GM12878 (cell line): ENCODE results near the gene BBX. TPM values are rescaled to one million over a fixed set of nuclear protein-coding genes. Genes with fewer than 3 reads are reported as not detected.

Source experiments
- ATAC-seq: fragments of 200-7000 bp; cut with Tn5 transposase; 3 replicates; pipeline ENCODE4 v1.9.1; 2020; ENCODE audit warnings: mild to moderate bottlenecking, moderate library complexity
- BruUV-seq: library from RNA; stranded (reverse); fragments of 400-500 nt; replicated peaks from 2 replicates; lab custom pipeline; 2021; lab: Mats Ljungman, UMichigan
- CTCF ChIA-PET: fragments of 300-600 bp; sonication (Branson Sonifier 250); formaldehyde crosslinking; extraction: SDS; loops from one replicate; lab custom pipeline; 2021; ENCODE audit warnings: inconsistent platforms; lab: Yijun Ruan, JAX
- POLR2A ChIA-PET: fragments of 350-600 bp; formaldehyde crosslinking; extraction: SDS; loops from one replicate; lab custom pipeline; 2021; ENCODE audit warnings: inconsistent platforms; lab: Charles Lee
- RAD21 ChIA-PET: fragments of 300-600 bp; sonication (Branson Sonifier 250); formaldehyde crosslinking; loops from one replicate; lab custom pipeline; 2023; ENCODE audit warnings: antibody characterized with exemption; ENCODE audit not compliant: unreplicated experiment; lab: Charles Lee
- SMC1A ChIA-PET: fragments of 300-600 bp; sonication (Branson Sonifier 250); formaldehyde crosslinking; loops from one replicate; lab custom pipeline; 2023; ENCODE audit not compliant: unreplicated experiment, uncharacterized antibody; lab: Charles Lee
- DNase-seq: peaks from one replicate; pipeline ENCODE4 v3.0.0-alpha.2; 2011; ENCODE audit warnings: low read depth, low spot score
- FAIRE-seq: peaks from 3 replicates; lab custom pipeline; 2011; peaks lifted over from hg19 to GRCh38; lab: Jason Lieb, UNC
- H2AFZ ChIP-seq: 2 replicates; pipeline ENCODE4 v1.6.0; 2011; ENCODE audit warnings: low read depth, low read length, control low read depth; ENCODE audit not compliant: control insufficient read depth
- H3K27ac ChIP-seq: 2 replicates; pipeline ENCODE4 v1.5.1; 2011; ENCODE audit warnings: control low read depth; ENCODE audit not compliant: control insufficient read depth, insufficient read depth
- H3K27me3 ChIP-seq, 2 experiments: replicated peaks in 1 of 2; 2 replicates each; pipeline versions ENCODE4 v1.6.0 to v1.6.1; 2011; ENCODE audit warnings: low read length in 1 of 2; ENCODE audit not compliant: control insufficient read depth in 2 of 2, insufficient read depth in 2 of 2
- H3K36me3 ChIP-seq, 2 experiments: 2 replicates each; pipeline ENCODE4 v1.5.1; 2011; ENCODE audit warnings: low read length in 1 of 2; ENCODE audit not compliant: control insufficient read depth in 2 of 2, insufficient read depth in 2 of 2
- H3K4me1 ChIP-seq: 2 replicates; pipeline ENCODE4 v1.6.1; 2011; ENCODE audit warnings: mild to moderate bottlenecking, low read length, moderate library complexity, mixed read lengths; ENCODE audit not compliant: control insufficient read depth, insufficient read depth
- H3K4me2 ChIP-seq: 2 replicates; pipeline ENCODE4 v1.6.0; 2011; ENCODE audit warnings: control low read depth; ENCODE audit not compliant: control insufficient read depth, insufficient read depth
- H3K4me3 ChIP-seq: fragments of 200-600 bp; sonication (generic); 2 replicates; pipeline ENCODE4 v1.5.1; 2016
- H3K79me2 ChIP-seq: 2 replicates; pipeline ENCODE4 v1.6.0; 2011; ENCODE audit warnings: low read length; ENCODE audit not compliant: control insufficient read depth, insufficient read depth
- H3K9ac ChIP-seq: 2 replicates; pipeline ENCODE4 v1.8.0; 2011; ENCODE audit warnings: low read length, control low read depth, mixed read lengths; ENCODE audit not compliant: control insufficient read depth, insufficient read depth
- H3K9me3 ChIP-seq: replicated peaks from 3 replicates; pipeline ENCODE4 v1.5.1; 2011; ENCODE audit warnings: mild to moderate bottlenecking, low read length; ENCODE audit not compliant: control insufficient read depth, insufficient read depth
- H4K20me1 ChIP-seq: 2 replicates; pipeline ENCODE4 v1.6.0; 2011; ENCODE audit not compliant: control insufficient read depth, insufficient read depth
- CTCF ChIP-seq, 3 experiments: IDR thresholded peaks in 2 of 3; conservative IDR thresholded peaks in 1 of 3; 2 replicates each; pipeline ENCODE4 v1.5.1; 2011; ENCODE audit warnings: low read depth in 3 of 3, low read length in 3 of 3, mild to moderate bottlenecking in 3 of 3, control low read depth in 2 of 3, moderate library complexity in 2 of 3, inconsistent platforms in 1 of 3, mixed read lengths in 1 of 3; ENCODE audit not compliant: control insufficient read depth in 2 of 3, insufficient read depth in 1 of 3; ENCODE audit errors: extremely low read depth in 1 of 3
- IRF4 ChIP-seq: IDR thresholded peaks from 2 replicates; pipeline ENCODE4 v1.6.1; 2011; ENCODE audit warnings: low read depth, low read length
- MEF2A ChIP-seq: IDR thresholded peaks from 2 replicates; pipeline ENCODE4 v1.6.1; 2011; ENCODE audit warnings: low read depth, mild to moderate bottlenecking, low read length, moderate library complexity; ENCODE audit not compliant: insufficient read depth
- RAD21 ChIP-seq: IDR thresholded peaks from 2 replicates; pipeline ENCODE4 v1.6.1; 2011; ENCODE audit warnings: mild to moderate bottlenecking, low read depth, low read length, moderate library complexity; ENCODE audit not compliant: insufficient read depth
- SMC3 ChIP-seq: IDR thresholded peaks from 2 replicates; pipeline ENCODE4 v1.6.1; 2011; ENCODE audit warnings: low read length, improper control_type of control experiment, borderline replicate concordance
- WGBS: methylation state at CpG from one replicate; pipeline ENCODE4 v1.1.6; 2016; ENCODE audit warnings: low lambda C conversion rate; ENCODE audit not compliant: insufficient replicate concordance, insufficient coverage; ENCODE audit errors: missing lambda C conversion rate; 5-methylcytosine and 5-hydroxymethylcytosine counted together
- in situ Hi-C: fragments of 300-500 bp; cut with MboI; formaldehyde crosslinking; loops from 9 replicates; pipeline ENCODE4 v1.14.3; 2018; ENCODE audit warnings: mixed read lengths
- intact Hi-C: fragments of 100-400 bp; cut with micrococcal nuclease; formaldehyde crosslinking; loops from one replicate; pipeline ENCODE4 v1.14.2; 2022; ENCODE audit not compliant: unreplicated experiment
- polyA plus RNA-seq, 11 experiments: library from polyadenylated mRNA; depleted of rRNA in 4 of 11; unstranded in 6 of 11; stranded (reverse) in 5 of 11; fragments of >200 nt; fragmentation: Nextera tagmentation in 4 of 11; fragmentation: Illumina TruSeq in 1 of 11; extraction: Ambion mirVana in 4 of 11; extraction: Trizol in 1 of 11; gene quantifications; 1 replicate in 1 of 11; 2 replicates in 10 of 11; pipeline versions ENCODE4 v1.2.1 to v1.2.3, GENCODE V29; 2011 to 2016; ENCODE audit warnings: inconsistent platforms in 2 of 11, missing spikeins in 2 of 11, low read depth in 1 of 11
- total RNA-seq, 4 experiments: library from RNA; depleted of rRNA in 3 of 4; stranded (reverse); fragments of >200 nt in 3 of 4; fragmentation: Illumina TruSeq in 1 of 4; extraction: Trizol in 1 of 4; gene quantifications; 2 replicates each; pipeline versions ENCODE4 v1.2.1 to v1.2.3, GENCODE V29; 2013 to 2021
- TF ChIP-seq, protein P1 (sequence below): fragments of 450-650 bp; IDR thresholded peaks from 2 replicates; pipeline ENCODE4 v1.6.1; 2017; ENCODE audit warnings: mild to moderate bottlenecking, moderate library complexity
- TF ChIP-seq, protein P2 (sequence below): IDR thresholded peaks from 2 replicates; pipeline ENCODE4 v1.6.1; 2011; ENCODE audit warnings: mild to moderate bottlenecking, low read depth, low read length, moderate library complexity; ENCODE audit not compliant: insufficient replicate concordance

The BBX gene
- total and polyA plus RNA-seq, 10 of the 15 experiments (the other 5 are each of a cell fraction or from before 2014, with no cell fraction given) = 13.3 to 38.5 (median 32.0) TPM

- TF ChIP-seq, protein P1, sequence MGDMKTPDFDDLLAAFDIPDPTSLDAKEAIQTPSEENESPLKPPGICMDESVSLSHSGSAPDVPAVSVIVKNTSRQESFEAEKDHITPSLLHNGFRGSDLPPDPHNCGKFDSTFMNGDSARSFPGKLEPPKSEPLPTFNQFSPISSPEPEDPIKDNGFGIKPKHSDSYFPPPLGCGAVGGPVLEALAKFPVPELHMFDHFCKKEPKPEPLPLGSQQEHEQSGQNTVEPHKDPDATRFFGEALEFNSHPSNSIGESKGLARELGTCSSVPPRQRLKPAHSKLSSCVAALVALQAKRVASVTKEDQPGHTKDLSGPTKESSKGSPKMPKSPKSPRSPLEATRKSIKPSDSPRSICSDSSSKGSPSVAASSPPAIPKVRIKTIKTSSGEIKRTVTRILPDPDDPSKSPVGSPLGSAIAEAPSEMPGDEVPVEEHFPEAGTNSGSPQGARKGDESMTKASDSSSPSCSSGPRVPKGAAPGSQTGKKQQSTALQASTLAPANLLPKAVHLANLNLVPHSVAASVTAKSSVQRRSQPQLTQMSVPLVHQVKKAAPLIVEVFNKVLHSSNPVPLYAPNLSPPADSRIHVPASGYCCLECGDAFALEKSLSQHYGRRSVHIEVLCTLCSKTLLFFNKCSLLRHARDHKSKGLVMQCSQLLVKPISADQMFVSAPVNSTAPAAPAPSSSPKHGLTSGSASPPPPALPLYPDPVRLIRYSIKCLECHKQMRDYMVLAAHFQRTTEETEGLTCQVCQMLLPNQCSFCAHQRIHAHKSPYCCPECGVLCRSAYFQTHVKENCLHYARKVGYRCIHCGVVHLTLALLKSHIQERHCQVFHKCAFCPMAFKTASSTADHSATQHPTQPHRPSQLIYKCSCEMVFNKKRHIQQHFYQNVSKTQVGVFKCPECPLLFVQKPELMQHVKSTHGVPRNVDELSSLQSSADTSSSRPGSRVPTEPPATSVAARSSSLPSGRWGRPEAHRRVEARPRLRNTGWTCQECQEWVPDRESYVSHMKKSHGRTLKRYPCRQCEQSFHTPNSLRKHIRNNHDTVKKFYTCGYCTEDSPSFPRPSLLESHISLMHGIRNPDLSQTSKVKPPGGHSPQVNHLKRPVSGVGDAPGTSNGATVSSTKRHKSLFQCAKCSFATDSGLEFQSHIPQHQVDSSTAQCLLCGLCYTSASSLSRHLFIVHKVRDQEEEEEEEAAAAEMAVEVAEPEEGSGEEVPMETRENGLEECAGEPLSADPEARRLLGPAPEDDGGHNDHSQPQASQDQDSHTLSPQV = no peak
Observed at GRCh38 chr3:107739227-107739626, 216.5 kb downstream of the BBX start (continued).

GRCh38 chr3:107740992-107741896, 218.5 kb downstream of the BBX start:
- in situ Hi-C loops = no loop called here
- TF ChIP-seq IRF4 (no peak), CTCF (IDR thresholded peaks at IDR 0.05 in 2 of 3, conservative IDR thresholded peaks at IDR 0.05 in 1 of 3; ENCODE audit: control insufficient read depth in 2 of 3, extremely low read depth in 1 of 3, insufficient read depth in 1 of 3, low read depth in 3 of 3, low read length in 3 of 3) (peak in 2 of 3 experiments; percentile 21 to 36; a peak in 3 of 6 replicates), RAD21 (peak; percentile 67), SMC3 (peak; percentile 56; the same call in 1 of the 2 replicates), MEF2A (0 out of 2 replicates have a peak, but pooled peaks have one; percentile 34)
- TF ChIP-seq, protein P2, sequence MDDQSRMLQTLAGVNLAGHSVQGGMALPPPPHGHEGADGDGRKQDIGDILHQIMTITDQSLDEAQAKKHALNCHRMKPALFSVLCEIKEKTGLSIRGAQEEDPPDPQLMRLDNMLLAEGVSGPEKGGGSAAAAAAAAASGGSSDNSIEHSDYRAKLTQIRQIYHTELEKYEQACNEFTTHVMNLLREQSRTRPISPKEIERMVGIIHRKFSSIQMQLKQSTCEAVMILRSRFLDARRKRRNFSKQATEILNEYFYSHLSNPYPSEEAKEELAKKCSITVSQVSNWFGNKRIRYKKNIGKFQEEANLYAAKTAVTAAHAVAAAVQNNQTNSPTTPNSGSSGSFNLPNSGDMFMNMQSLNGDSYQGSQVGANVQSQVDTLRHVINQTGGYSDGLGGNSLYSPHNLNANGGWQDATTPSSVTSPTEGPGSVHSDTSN = no peak
- CTCF ChIA-PET = interaction anchor here (0.7 to 7.5 kb wide), 28 partner anchors 8 to 470 kb away, joined by 3 to 88 read pairs (median 4); no protein-coding TSS in a partner anchor
- ATAC-seq (no peak), FAIRE-seq (peak; percentile 18), DNase-seq (no peak)
- no peaks in the 10 kb centered on the region for H3K27me3 ChIP-seq
- RAD21 ChIA-PET = interaction anchor here (0.5 to 5.5 kb wide), 8 partner anchors 51 to 310 kb away, joined by 3 to 25 read pairs (median 5); no protein-coding TSS in a partner anchor
- SMC1A ChIA-PET = interaction anchor here (0.6 to 8.0 kb wide), 16 partner anchors 11 to 506 kb away, joined by 3 to 62 read pairs (median 4); no protein-coding TSS in a partner anchor
- H3K27ac ChIP-seq = no peak overlapping the region
- no peaks in the 10 kb centered on the region for H3K36me3 ChIP-seq
- H3K9me3 ChIP-seq = no peaks in the 10 kb centered on the region
- H3K4me3 ChIP-seq = no peak overlapping the region
- no peaks in the 10 kb centered on the region for H3K79me2 ChIP-seq
- no TSS peak for BruUV-seq
- H3K4me1 ChIP-seq = no peaks in the 10 kb centered on the region
- POLR2A ChIA-PET = interaction anchor here (0.5 kb wide), 1 partner anchor 645 kb away, joined by 7 read pairs; no protein-coding TSS in a partner anchor
- H3K9ac ChIP-seq = no peak overlapping the region
- intact Hi-C loops = loop anchor here (2.0 to 5.0 kb wide), 5 partner anchors 64 to 504 kb away; no protein-coding TSS in a partner anchor
- no peaks in the 10 kb centered on the region for H4K20me1 ChIP-seq
- H2AFZ ChIP-seq = no peak overlapping the region
- whole genome bisulfite sequencing = 67% methylated on average over 6 of the region's 6 CpGs
- H3K4me2 ChIP-seq = no peak overlapping the region
